Fibroblast of lung (primary cell): ENCODE measurements around the gene UGT8. TPM values are rescaled to one million over a fixed set of nuclear protein-coding genes. Genes with fewer than 3 reads are reported as not detected.

Experiments
- DNase-seq, 2 donors: peaks; one replicate each; pipeline versions ENCODE4 v3.0.0 to v3.0.0-alpha.2; 2010; ENCODE audit warnings: low read depth in 2 of 2
- H2AFZ ChIP-seq: 2 replicates; pipeline ENCODE4 v1.5.1; 2012; ENCODE audit warnings: low read length, control low read depth, inconsistent platforms
- H3K27ac ChIP-seq: 2 replicates; pipeline ENCODE4 v1.5.1; 2011; ENCODE audit warnings: low read length, control low read depth; ENCODE audit not compliant: insufficient read depth
- H3K27me3 ChIP-seq: 2 replicates; pipeline ENCODE4 v1.5.1; 2011; ENCODE audit warnings: mild to moderate bottlenecking, low read length; ENCODE audit not compliant: control insufficient read depth, insufficient read depth
- H3K36me3 ChIP-seq: 2 replicates; pipeline ENCODE4 v1.5.1; 2011; ENCODE audit warnings: low read length; ENCODE audit not compliant: control insufficient read depth, insufficient read depth
- H3K4me1 ChIP-seq: 2 replicates; pipeline ENCODE4 v1.5.1; 2011; ENCODE audit warnings: low read length; ENCODE audit not compliant: control insufficient read depth, insufficient read depth; ENCODE audit errors: extremely low read depth
- H3K4me2 ChIP-seq: 2 replicates; pipeline ENCODE4 v1.5.1; 2011; ENCODE audit warnings: low read length, control low read depth; ENCODE audit not compliant: insufficient read depth; ENCODE audit errors: extremely low read depth
- H3K4me3 ChIP-seq, 4 experiments: fragments of 200-600 bp in 1 of 4; sonication (generic) in 1 of 4; replicated peaks in 1 of 4; 2 replicates each; pipeline ENCODE4 v1.5.1; 2011 to 2016; ENCODE audit warnings: low read length in 4 of 4, low read depth in 3 of 4, mild to moderate bottlenecking in 3 of 4, control low read depth in 2 of 4, inconsistent platforms in 1 of 4, mixed read lengths in 1 of 4; ENCODE audit not compliant: insufficient read depth in 1 of 4; ENCODE audit errors: control extremely low read depth in 1 of 4
- H3K79me2 ChIP-seq: 2 replicates; pipeline ENCODE4 v1.5.1; 2012; ENCODE audit warnings: mild to moderate bottlenecking, low read length, inconsistent platforms; ENCODE audit not compliant: control insufficient read depth, insufficient read depth
- H3K9ac ChIP-seq: 2 replicates; pipeline ENCODE4 v1.5.1; 2011; ENCODE audit warnings: mild to moderate bottlenecking, low read length, control low read depth; ENCODE audit not compliant: insufficient read depth
- H3K9me3 ChIP-seq: 2 replicates; pipeline ENCODE4 v1.5.1; 2012; ENCODE audit warnings: low read depth, low read length; ENCODE audit not compliant: control insufficient read depth, insufficient read depth
- H4K20me1 ChIP-seq: 2 replicates; pipeline ENCODE4 v1.5.1; 2011; ENCODE audit warnings: low read length; ENCODE audit not compliant: control insufficient read depth, insufficient read depth; ENCODE audit errors: extremely low read depth
- EZH2 ChIP-seq: IDR thresholded peaks from 2 replicates; pipeline ENCODE4 v1.5.1; 2012; ENCODE audit warnings: low read length, control low read depth, mild to moderate bottlenecking; ENCODE audit errors: missing control alignments
- polyA minus RNA-seq: library from RNA; depleted of rRNA, polyadenylated mRNA; stranded (reverse); fragments of >200 nt; gene quantifications from 2 replicates; pipeline ENCODE4 v1.2.3, GENCODE V29; 2011; ENCODE audit warnings: low replicate concordance
- polyA plus RNA-seq, 2 donors: library from polyadenylated mRNA; depleted of rRNA in 1 of 2; stranded (reverse) in 1 of 2; unstranded in 1 of 2; fragments of >200 nt; gene quantifications; 2 replicates each; pipeline ENCODE4 v1.2.1, GENCODE V29; 2011 to 2012; ENCODE audit warnings: missing spikeins in 1 of 2
- total RNA-seq: library from RNA; depleted of rRNA; stranded (reverse); fragments of >200 nt; gene quantifications from 2 replicates; pipeline ENCODE4 v1.2.1, GENCODE V29; 2014
- TF ChIP-seq, protein P1 (sequence below), 2 donors: IDR thresholded peaks in 1 of 2; conservative IDR thresholded peaks in 1 of 2; 1 replicate in 1 of 2; 2 replicates in 1 of 2; pipeline ENCODE4 v1.5.1; 2011 to 2012; ENCODE audit warnings: low read length in 2 of 2, control low read depth in 1 of 2, inconsistent platforms in 1 of 2, low read depth in 1 of 2, mild to moderate bottlenecking in 1 of 2

The UGT8 gene
- total RNA-seq: under 0.01 TPM in 1 of 2 replicates, not detected in the other
- polyA plus RNA-seq: 0.03 TPM in 1 of 2 replicates, not detected in the other
- not detected in 2 replicates for polyA plus RNA-seq (2012)
- polyA minus RNA-seq: not detected in 2 replicates

- Histone ChIP-seq H3K9me3 (no peaks in the 10 kb centered on the region), H3K27ac (no peak within 1 kb of the TSS), H3K4me2 (peak within 1 kb of the TSS; percentile 93), H3K79me2 (no peaks in the 10 kb centered on the region), H2AFZ (peak within 1 kb of the TSS; percentile 24), H4K20me1 (no peaks in the 10 kb centered on the region), H3K9ac (no peak within 1 kb of the TSS), H3K4me1 (no peaks in the 10 kb centered on the region), H3K4me3 (peak within 1 kb of the TSS; percentile 21 to 61 (median 38)), H3K36me3 (no peaks in the 10 kb centered on the region), H3K27me3 (peaks cover 25% of the 10 kb centered on the region)
- TF ChIP-seq EZH2: peak; percentile 35
- TF ChIP-seq, protein P1, sequence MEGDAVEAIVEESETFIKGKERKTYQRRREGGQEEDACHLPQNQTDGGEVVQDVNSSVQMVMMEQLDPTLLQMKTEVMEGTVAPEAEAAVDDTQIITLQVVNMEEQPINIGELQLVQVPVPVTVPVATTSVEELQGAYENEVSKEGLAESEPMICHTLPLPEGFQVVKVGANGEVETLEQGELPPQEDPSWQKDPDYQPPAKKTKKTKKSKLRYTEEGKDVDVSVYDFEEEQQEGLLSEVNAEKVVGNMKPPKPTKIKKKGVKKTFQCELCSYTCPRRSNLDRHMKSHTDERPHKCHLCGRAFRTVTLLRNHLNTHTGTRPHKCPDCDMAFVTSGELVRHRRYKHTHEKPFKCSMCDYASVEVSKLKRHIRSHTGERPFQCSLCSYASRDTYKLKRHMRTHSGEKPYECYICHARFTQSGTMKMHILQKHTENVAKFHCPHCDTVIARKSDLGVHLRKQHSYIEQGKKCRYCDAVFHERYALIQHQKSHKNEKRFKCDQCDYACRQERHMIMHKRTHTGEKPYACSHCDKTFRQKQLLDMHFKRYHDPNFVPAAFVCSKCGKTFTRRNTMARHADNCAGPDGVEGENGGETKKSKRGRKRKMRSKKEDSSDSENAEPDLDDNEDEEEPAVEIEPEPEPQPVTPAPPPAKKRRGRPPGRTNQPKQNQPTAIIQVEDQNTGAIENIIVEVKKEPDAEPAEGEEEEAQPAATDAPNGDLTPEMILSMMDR (conservative IDR thresholded peaks at IDR 0.05 in 1 of 2, IDR thresholded peaks at IDR 0.05 in 1 of 2; ENCODE audit: low read depth in 1 of 2, low read length in 2 of 2): no peak
- DNase-seq: peak; percentile 11 to 24
These were observed at the start of gene UGT8 for GRCh38 chr4:114598191-114599121. UGT8 (plus strand) TSS chr4:114598807; CDS start chr4:114622881, 24,074 bp downstream.

DNA sequence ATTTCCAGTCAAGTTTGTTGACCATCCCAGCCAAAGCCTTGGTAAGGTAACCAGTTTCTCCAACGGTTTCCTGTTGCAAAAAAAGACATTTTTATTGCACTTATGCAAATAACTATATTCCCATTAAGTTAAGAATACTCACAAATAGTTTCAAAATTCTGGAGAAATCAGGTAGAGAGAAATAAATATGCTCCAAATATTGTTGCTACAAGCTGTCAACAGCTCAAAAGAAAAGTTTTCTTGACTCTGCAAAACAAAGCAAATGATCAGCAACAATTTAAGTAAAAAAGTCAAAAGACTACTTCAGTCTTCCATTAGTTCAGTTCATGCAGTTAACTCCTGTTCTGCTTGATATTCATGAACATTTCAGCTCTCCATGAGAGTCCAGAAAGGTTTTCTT, 49.0 kb upstream of the UGT8 start:
- no peak overlapping the region for H2AFZ ChIP-seq
- TF ChIP-seq EZH2: no peak
- TF ChIP-seq, protein P1 (conservative IDR thresholded peaks at IDR 0.05 in 1 of 2, IDR thresholded peaks at IDR 0.05 in 1 of 2; ENCODE audit: low read depth in 1 of 2, low read length in 2 of 2): no peak

DNA sequence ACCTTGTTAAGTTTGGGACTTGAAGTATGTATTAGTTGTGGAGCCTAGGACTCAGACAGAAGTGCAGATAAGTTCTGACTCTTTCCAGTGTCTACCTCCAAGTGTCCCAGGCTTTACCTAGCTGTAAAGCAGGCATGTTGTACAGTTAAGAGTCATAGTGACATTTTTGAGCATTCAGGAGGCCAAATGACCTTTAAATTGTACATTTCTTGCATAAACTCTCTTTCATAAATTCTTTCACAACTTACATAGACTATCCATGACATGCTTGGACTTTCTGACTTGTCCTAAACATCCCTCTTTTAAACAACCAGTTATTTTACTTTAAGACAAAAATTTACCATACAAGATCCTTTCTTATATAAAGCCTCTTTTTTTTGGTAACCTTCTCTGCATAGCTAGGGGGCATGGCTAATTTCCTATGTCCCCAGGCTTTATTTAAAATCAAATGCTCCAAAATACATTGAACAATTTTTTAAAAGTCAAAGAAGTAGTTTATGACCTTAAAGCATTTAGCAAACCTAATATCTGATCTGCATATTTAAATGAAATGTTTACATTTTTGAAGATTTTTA, 40.1 kb upstream of the UGT8 start:
- H3K4me3 ChIP-seq: no peak overlapping the region
- no peaks in the 10 kb centered on the region for H3K36me3 ChIP-seq
- TF ChIP-seq, protein P1 (conservative IDR thresholded peaks at IDR 0.05 in 1 of 2, IDR thresholded peaks at IDR 0.05 in 1 of 2; ENCODE audit: low read depth in 1 of 2, low read length in 2 of 2): no peak
- TF ChIP-seq EZH2: no peak
- H3K27me3 ChIP-seq: no peaks in the 10 kb centered on the region
- no peaks in the 10 kb centered on the region for H3K79me2 ChIP-seq
- H3K4me2 ChIP-seq: no peak overlapping the region
- H3K27ac ChIP-seq: no peak overlapping the region
- no peaks in the 10 kb centered on the region for H3K4me1 ChIP-seq
- peak in 1 of 2 donors; percentile 0 for DNase-seq
- no peaks in the 10 kb centered on the region for H3K9me3 ChIP-seq
- H3K9ac ChIP-seq: no peak overlapping the region
- no peak overlapping the region for H2AFZ ChIP-seq
- H4K20me1 ChIP-seq: no peaks in the 10 kb centered on the region

More for the DNA sequence above, 49.0 kb upstream of the UGT8 start:
- no peaks in the 10 kb centered on the region for H3K79me2 ChIP-seq
- H3K27ac ChIP-seq: no peak overlapping the region
- no peaks in the 10 kb centered on the region for H3K9me3 ChIP-seq
- H3K4me1 ChIP-seq: no peaks in the 10 kb centered on the region
- no peaks in the 10 kb centered on the region for H4K20me1 ChIP-seq
- H3K9ac ChIP-seq: no peak overlapping the region
- H3K4me2 ChIP-seq: no peak overlapping the region
- H3K27me3 ChIP-seq: no peaks in the 10 kb centered on the region
- no peak for DNase-seq
- no peak overlapping the region for H3K4me3 ChIP-seq
- no peaks in the 10 kb centered on the region for H3K36me3 ChIP-seq
